Glomerular visceral epithelial cell (primary cell): Measurements from ENCODE around the gene TNFRSF6B.

Source experiments
- DNase-seq: peaks from one replicate; pipeline ENCODE4 v3.0.0-alpha.2; 2016; ENCODE audit errors: extremely low spot score

Gene TNFRSF6B

GRCh38 chr20:63697357-63697867, 960 bp downstream of the TNFRSF6B start:
- DNase-seq: peak; percentile 51

DNA sequence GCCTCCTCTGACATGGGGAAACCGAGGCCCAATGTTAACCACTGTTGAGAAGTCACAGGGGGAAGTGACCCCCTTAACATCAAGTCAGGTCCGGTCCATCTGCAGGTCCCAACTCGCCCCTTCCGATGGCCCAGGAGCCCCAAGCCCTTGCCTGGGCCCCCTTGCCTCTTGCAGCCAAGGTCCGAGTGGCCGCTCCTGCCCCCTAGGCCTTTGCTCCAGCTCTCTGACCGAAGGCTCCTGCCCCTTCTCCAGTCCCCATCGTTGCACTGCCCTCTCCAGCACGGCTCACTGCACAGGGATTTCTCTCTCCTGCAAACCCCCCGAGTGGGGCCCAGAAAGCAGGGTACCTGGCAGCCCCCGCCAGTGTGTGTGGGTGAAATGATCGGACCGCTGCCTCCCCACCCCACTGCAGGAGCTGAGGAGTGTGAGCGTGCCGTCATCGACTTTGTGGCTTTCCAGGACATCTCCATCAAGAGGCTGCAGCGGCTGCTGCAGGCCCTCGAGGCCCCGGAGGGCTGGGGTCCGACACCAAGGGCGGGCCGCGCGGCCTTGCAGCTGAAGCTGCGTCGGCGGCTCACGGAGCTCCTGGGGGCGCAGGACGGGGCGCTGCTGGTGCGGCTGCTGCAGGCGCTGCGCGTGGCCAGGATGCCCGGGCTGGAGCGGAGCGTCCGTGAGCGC, 1.6 kb downstream of the TNFRSF6B start:
- DNase-seq: peak; percentile 55

- DNase-seq: peak; percentile 97
These were observed 2.5 kb downstream of the TNFRSF6B start for GRCh38 chr20:63698739-63699465.

DNA sequence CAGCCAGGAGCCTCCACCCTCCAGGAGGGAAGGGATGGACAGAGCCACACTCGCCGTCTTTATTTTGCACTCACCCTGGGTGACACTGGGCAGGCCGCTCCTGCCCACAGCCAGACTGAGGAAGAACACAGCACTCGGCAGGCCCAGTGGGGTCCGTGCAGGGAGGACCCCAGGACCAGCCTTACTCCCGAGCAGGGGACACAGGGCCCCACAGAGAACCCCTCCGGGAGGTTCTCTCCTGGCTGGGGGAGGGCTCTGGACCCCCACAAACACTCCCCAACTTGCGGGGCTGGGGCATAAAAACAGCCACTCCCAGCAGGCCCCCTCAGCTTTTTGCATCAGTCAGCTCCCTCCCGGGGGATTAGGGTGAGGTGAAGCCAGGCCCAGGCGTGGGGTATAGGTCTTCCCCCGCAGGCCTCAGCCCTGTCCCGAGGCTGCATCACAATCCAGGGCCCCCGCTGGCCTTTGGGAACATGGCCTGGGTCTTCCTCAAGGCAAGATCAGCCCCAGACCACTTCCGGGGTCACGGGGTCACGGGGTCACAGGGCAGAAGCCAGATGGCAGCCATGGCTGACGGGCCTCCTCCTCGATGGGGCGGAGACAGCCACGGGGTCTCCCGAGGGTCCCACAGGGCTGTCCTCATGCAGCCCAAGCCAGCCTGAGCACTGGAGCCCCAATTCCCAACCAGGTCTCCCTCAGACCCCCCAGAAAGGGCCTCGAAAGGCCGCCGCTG, 3.2 kb downstream of the TNFRSF6B start:
- no peak for DNase-seq

DNA sequence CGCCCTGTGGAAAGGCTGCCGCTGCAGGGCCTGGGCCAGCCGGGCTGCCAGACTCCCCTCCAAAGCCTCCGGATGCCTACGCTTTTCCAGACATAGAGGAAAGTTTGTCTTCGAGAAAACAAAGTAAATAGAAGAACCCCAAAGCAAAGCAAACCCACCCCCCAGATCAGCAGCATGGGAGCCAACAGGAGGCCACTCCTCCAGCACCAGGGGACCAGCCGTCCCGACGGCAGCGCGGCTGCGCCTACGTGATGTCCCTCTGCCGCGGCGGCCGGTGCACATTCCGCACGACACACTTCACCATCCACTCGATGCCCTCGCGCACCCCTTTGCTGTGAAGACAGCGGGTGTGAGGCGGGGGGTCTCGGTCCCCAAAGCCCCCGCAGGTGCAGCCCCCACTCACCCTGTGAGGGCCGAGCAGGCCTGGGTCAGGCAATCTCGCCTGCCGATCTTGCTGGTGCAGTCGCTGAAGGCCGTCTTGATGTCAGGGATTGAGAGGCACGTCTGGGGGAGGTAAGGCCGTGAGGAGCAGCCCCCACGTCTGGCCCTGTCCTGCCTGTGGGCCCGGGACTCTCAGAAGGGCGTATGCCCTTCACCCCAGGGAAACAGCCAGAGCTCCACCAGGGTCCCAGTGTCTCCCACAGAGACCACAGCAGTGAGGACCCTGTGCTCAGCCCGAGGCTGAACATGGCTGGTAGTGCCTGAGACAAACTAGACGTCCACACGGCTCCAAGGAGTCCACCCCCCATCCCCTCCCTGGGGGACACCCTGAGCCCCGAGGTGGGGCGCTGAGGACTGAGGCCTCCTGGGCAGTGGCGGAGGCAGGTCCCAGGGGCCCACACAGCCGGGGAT, 4.0 kb downstream of the TNFRSF6B start:
- no peak for DNase-seq

DNA sequence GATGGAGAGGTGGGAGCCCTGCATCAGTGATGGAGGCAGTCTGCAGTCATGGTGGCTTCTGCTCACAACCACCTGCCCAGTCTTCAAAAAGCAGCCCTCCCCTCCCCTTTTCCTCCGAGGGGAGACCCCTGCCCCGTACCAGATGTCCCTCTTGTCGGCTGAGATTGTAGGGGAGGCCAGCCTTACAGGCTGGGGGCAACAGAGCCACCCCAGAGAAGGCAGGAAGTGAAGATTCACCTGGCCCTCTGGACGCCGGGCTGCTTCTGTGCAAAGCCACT, 4.5 kb downstream of the TNFRSF6B start:
- DNase-seq: no peak

GRCh38 chr20:63701329-63702035, 5.0 kb downstream of the TNFRSF6B start:
- DNase-seq: peak; percentile 18

GRCh38 chr20:63702036-63702665, 5.7 kb downstream of the TNFRSF6B start:
- peak; percentile 1 for DNase-seq

DNA sequence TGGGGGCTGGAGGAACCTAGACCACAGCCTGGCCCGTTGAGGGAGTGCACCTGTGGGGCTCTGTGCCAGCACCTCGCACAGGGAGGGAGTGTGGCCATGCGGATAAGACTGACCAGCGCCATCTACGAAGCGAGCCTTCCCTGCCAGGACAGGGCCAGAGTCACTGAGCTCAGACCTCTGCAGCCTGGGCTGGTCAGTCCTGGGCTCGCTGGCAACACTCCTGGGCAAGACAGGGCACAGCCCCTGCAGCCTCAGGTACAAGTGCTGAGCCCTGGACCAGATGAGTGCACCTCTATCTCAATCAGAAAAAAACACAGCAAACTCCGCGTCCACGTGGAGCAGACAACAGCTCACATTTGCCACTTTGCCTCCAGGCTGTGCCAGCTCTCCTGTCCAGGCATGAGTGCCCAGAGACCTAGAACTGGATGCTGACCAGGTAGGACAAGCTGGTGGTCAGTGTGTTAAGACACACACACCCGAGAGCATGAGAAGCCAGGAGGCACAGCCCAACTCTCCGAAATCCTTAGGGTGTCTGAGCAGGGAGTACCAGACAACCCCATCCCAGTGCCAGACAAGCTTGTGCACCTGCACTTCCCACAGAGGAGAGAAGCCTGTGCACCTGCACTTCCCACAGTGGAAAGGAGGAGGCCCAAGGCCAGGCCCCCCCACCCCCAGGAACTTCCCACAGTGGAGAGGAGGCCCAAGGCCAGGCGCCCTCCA, 6.5 kb downstream of the TNFRSF6B start:
- DNase-seq: peak; percentile 5

GRCh38 chr20:63703471-63703975, 7.1 kb downstream of the TNFRSF6B start:
- DNase-seq: no peak

GRCh38 chr20:63703976-63704748, 7.7 kb downstream of the TNFRSF6B start:
- peak; percentile 0 for DNase-seq

GRCh38 chr20:63704749-63705117, 8.3 kb downstream of the TNFRSF6B start:
- DNase-seq: no peak

- DNase-seq: no peak
These were observed 9.0 kb downstream of the TNFRSF6B start for GRCh38 chr20:63705232-63706026.

GRCh38 chr20:63706027-63706695, 9.7 kb downstream of the TNFRSF6B start:
- DNase-seq: no peak

GRCh38 chr20:63706852-63707557, 10.6 kb downstream of the TNFRSF6B start:
- peak; percentile 59 for DNase-seq

DNA sequence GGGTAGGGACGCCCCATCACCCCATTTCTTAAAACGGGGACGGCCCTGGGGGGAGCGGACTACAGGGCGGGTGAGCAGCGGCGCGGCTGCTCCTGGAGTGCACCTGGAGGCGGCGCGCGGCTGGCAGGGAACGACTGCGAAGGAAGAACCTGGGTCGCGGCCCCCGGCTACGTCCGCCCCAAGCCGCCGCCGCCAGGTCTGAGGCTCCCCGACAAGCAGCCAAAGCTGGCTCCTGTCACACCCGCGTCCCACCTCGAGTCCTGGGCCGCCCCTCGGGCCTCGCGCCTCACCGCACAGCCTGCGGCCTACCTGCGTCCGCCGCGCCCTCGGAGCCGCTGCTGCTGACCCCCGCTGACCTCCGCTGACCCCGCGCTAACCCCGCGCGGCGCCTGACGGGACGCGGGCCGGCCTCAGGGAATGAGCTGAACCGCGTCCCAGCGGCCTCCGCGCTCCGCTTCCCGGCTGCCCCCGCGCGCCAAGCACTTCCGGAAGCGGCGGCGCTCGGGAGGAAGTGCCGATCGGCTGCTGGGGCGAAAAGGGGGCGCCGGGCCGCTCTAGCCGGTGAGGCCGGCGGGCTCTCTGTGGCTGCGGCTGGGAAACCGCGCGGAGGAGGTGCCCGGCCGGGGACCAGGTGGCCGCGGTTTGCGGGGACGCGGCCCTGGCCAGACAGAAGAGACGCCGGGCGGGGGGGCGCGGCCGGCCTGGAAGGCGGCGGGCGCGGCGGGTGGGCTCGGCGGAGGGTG, 11.3 kb downstream of the TNFRSF6B start, which contains the start of the genes ARFRP1 and ZGPAT:
TSS of gene ARFRP1 (minus strand) at position 419 of the 743 bp plus-strand sequence. CDS start 885 bp downstream, outside the sequence.
TSS of gene ZGPAT (plus strand) at position 482 of the 743 bp plus-strand sequence. CDS start 542 bp downstream, outside the sequence.
- DNase-seq: peak; percentile 83
